ENCODE data around the gene DLGAP5. TPM values are rescaled to one million over a fixed set of nuclear protein-coding genes. Genes with fewer than 3 reads are reported as not detected.

DLGAP5 gene
- 18.1 and 29.1 TPM in 2 replicates for total RNA-seq

DNA sequence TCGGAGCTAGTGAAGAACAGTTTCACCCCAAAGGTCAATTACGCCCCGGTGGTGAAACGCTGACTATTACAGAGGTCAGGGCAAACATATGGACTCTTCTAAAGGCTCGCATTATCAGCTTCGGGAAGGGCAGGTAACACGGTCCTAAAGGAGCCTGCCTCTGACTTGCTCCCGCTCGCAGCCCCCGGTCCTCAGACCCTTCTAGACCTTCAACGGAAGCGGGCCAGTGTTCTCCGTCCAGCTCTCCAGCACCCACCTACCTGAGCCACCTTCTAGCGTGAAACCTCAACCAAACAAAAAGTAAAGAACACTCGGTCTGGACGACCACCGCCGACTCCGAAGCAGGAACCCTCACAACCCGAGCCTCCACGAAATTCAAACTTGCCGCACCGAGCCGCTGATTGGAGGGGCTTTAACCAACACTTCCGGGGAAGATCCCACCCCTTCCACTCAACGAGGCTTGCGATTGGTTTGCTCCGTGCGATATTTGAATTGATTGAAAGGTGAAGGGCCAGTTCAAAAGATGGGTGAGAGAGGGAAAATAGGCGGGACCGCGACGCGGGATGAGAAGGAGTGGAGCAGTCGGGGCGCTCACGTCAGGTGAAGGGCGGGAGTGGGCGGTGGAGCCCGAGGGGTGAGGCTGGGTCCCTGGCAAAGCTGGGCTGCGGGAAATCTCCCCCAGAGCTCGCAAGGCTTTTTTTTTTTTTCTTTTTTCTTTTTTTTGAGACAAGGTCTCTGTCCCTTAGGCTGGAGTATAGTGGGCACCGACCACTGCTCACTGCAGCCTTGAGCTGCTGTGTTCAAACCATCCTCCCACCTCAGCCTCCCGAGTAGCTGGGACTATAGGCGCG lies at the start of gene DLGAP5:
DLGAP5 (minus strand) TSS at position 383 of the 851 bp plus-strand sequence. CDS start 2,406 bp downstream, outside the sequence.

DNA sequence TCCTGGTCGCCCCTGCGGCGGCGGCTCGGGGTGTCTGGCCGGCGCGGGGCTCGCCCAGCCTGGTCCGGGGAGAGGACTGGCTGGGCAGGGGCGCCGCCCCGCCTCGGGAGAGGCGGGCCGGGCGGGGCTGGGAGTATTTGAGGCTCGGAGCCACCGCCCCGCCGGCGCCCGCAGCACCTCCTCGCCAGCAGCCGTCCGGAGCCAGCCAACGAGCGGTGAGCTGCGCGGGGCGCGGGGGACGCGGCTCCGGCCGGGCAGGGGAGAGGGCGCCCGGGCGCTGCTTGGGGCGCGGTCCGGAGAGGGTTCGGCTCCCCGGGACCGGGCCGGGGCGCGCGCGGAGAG lies 62.3 kb downstream of the DLGAP5 start, which contains the start of gene LGALS3:
LGALS3 (plus strand) TSS at position 167 of the 342 bp plus-strand sequence. CDS start 8,122 bp downstream, outside the sequence.

Other genes starting within 250 kb of the DLGAP5 start
- 8.2 and 10.1 TPM in 2 replicates for gene WDHD1, start 164.5 kb downstream of the DLGAP5 start, total RNA-seq
- gene SOCS4, start 164.3 kb downstream of the DLGAP5 start, total RNA-seq = 11.1 and 14.7 TPM in 2 replicates
- 64.2 and 92.8 TPM in 2 replicates for gene MAPK1IP1L, start 139.9 kb downstream of the DLGAP5 start, total RNA-seq
- 282 and 341 TPM in 2 replicates for gene LGALS3, start 62.3 kb downstream of the DLGAP5 start, total RNA-seq
- 12.8 and 18.6 TPM in 2 replicates for gene FBXO34, start 79.8 kb upstream of the DLGAP5 start, total RNA-seq
- 5.8 and 11.6 TPM in 2 replicates for gene ATG14, start 220.2 kb upstream of the DLGAP5 start, total RNA-seq
- gene TBPL2, start 249.0 kb upstream of the DLGAP5 start, total RNA-seq = not detected in 2 replicates

Measured in epithelial cell of alveolus of lung (primary cell).